ENCODE results near the gene NBPF1. TPM values are rescaled to one million over a fixed set of nuclear protein-coding genes. Genes with fewer than 3 reads are reported as not detected.
"Not testable (repeated sequence)": the region's sequence is repeated elsewhere in the genome, so short reads cannot be mapped to it uniquely, and the experiment has no call there.

Gene NBPF1
- 10 to 100 TPM in 4 of 5 experiments, 1 to 10 TPM in 1; 7.0 to 25.7 (median 20.7) TPM for total RNA-seq
- 10 to 100 TPM; 10.3 to 12.3 TPM for polyA plus RNA-seq
- 44.6 reads per million, percentile 69 among the genes with 10 or more reads in this experiment for total RNA-seq

DNA sequence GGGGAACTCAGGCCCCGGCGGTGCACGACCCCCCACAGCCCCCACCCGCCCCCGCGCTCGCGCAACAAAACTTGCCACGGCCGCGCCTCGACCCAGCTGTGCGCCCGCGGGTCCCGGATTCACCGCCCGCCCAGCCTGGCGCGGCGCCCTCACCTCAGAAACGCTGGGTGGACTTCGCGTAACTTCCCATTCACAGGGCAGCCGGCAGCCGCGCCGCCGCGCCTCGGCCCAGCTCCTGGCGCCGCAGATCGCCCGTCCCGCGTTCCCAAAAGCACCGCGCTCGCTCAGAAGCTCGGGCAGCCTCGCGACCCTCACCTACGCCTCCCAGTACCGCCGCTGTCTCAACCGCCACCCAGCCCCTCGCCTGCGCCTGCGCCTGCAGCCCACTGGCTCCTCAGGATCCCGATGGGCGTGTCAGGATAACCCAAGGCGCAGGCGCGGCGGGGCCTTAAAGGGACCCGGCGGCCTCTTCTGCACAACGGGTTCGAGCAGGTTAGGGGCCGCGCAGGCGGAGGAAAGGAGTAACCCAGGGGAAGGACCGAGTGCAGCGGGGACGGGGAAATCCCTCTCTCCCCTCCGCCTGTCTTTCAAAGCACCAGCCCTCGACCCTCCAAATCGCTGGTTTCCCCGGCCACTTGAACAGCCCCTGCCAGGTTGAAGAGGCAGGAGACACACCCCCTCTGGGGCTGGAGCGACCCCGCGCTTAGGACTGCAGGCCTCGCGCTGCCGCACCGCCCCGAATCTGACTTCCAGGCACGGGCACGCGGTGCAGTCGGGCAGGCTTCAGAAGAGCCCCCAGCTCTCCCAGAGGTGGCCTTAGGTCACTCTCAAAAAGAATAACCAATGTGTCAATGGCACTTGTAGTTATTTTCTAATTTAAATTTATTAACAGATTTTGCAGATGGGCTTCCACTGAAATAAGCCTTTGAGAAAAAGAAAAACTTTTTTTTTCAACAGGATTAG lies at the start of gene NBPF1:
Gene NBPF1 (minus strand): TSS at position 380 of the 963 bp plus-strand sequence.
- Histone ChIP-seq H3K9me3 (ENCODE audit: control insufficient read depth in 2 of 3, low read length in 3 of 3) (no peaks in the 10 kb centered on the region), H3K4me3 (ENCODE audit: low read length) (peak within 1 kb of the TSS; percentile 72), H3K27me3 (ENCODE audit: control insufficient read depth in 2 of 2, insufficient read depth in 2 of 2, low read length in 2 of 2) (no peaks in the 10 kb centered on the region), H3K27ac (ENCODE audit: low read depth, low read length) (peak within 1 kb of the TSS; percentile 70), H3K36me3 (ENCODE audit: control insufficient read depth in 2 of 3, insufficient read depth in 3 of 3, low read length in 3 of 3) (peaks cover 0 to 13% (median 0%) of the 10 kb centered on the region in 3 experiments), H3K4me1 (ENCODE audit: control insufficient read depth in 2 of 2, insufficient read depth in 2 of 2, low read length in 2 of 2) (peaks cover 15 to 16% of the 10 kb centered on the region in 2 donors)
- peak; percentile 93 for ATAC-seq
- no peaks in the 10 kb centered on the region for H3K9me3 Mint-ChIP-seq
- H3K4me1 Mint-ChIP-seq: no peaks in the 10 kb centered on the region
- ChIA-PET POLR2A (interaction anchor here (0.7 to 2.7 kb wide), 4 partner anchors 31 to 316 kb away, joined by 3 to 13 read pairs (median 4); no protein-coding TSS in a partner anchor), CTCF (no interaction called here)
- peak; percentile 79 to 97 (median 87) for DNase-seq
- no peaks in the 10 kb centered on the region for H3K27me3 Mint-ChIP-seq
- H3K27ac Mint-ChIP-seq: no peak within 1 kb of the TSS
- intact Hi-C loops (cut with micrococcal nuclease): loop anchor here (5.0 to 10.0 kb wide), 3 partner anchors 171 to 409 kb away; partner anchors contain the start of gene NECAP2 (in 2 of the 2)
- H3K36me3 Mint-ChIP-seq: no peaks in the 10 kb centered on the region
- no peak within 1 kb of the TSS for H3K4me3 Mint-ChIP-seq

DNA sequence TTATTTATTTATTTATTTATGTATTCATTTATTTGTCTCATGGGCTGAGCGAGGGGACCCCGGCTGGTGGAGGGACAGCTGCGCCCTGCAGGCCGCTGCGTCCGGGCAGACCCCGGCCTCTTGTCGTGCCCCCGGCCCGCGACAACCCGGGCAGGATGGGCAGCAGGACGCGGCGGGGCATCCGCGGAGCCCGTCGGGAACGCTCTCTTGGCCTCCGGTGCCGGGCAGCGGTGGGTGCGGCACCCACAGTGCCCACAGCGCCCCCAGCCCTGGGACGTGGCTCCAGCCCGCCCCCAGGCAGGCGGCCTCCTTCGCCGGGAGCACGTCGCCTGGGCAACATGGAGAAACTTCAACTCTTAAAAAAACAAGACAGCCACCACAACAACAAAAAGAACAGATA lies 44.9 kb upstream of the NBPF1 start:
- ATAC-seq; intact Hi-C loops (cut with micrococcal nuclease); H3K27ac Mint-ChIP-seq; POLR2A ChIA-PET; H3K36me3 Mint-ChIP-seq; H3K27me3 Mint-ChIP-seq; H3K36me3 ChIP-seq (ENCODE audit: control insufficient read depth in 2 of 3, insufficient read depth in 3 of 3, low read length in 3 of 3); H3K27me3 ChIP-seq (ENCODE audit: control insufficient read depth in 2 of 2, insufficient read depth in 2 of 2, low read length in 2 of 2); H3K9me3 ChIP-seq (ENCODE audit: control insufficient read depth in 2 of 3, low read length in 3 of 3); H3K4me1 ChIP-seq (ENCODE audit: control insufficient read depth in 2 of 2, insufficient read depth in 2 of 2, low read length in 2 of 2); H3K4me3 Mint-ChIP-seq; H3K4me1 Mint-ChIP-seq; CTCF ChIA-PET; H3K9me3 Mint-ChIP-seq; H3K27ac ChIP-seq (ENCODE audit: low read depth, low read length); H3K4me3 ChIP-seq (ENCODE audit: low read length); DNase-seq: not testable (repeated sequence)

DNA sequence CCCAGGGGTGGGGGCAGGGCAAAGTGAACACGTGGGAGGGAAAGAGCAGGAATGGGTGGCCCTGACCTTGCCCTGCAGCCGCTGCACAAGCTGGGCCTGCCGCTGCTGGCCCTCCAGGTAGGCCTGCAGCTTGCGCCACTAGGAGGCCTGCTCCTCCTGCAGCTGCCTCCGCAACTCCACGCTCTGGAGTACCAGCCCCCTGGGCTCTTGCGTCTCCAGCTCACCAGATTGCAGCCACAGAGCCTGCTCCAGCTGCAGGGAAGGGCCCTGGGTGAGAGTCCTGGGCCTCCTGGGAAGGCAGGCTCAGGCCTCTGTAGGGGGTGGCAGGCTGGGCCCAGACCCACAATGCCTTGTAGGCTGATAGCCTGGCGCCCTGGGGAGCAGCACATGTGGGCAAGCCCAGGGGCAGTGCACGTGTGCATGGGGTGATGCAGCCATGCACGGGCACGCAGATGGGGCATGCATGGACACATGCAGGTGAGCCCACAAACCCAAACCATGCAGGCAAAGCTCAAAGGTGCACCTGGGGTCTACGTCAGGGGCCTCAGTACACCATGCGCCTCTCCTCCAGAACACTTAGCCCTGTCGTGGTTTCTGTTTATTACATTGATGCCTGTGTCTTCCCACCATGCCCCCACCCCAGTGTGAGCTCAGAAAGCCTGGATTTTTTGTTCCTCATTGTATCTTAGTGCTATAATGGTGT lies 43.8 kb upstream of the NBPF1 start:
- H3K9me3 Mint-ChIP-seq; H3K36me3 Mint-ChIP-seq; H3K4me3 Mint-ChIP-seq; CTCF ChIA-PET; ATAC-seq; H3K4me1 ChIP-seq (ENCODE audit: control insufficient read depth in 2 of 2, insufficient read depth in 2 of 2, low read length in 2 of 2); H3K27ac ChIP-seq (ENCODE audit: low read depth, low read length); H3K27me3 ChIP-seq (ENCODE audit: control insufficient read depth in 2 of 2, insufficient read depth in 2 of 2, low read length in 2 of 2); H3K4me1 Mint-ChIP-seq; DNase-seq; intact Hi-C loops (cut with micrococcal nuclease); H3K27ac Mint-ChIP-seq; POLR2A ChIA-PET; H3K27me3 Mint-ChIP-seq; H3K9me3 ChIP-seq (ENCODE audit: control insufficient read depth in 2 of 3, low read length in 3 of 3); H3K4me3 ChIP-seq (ENCODE audit: low read length); H3K36me3 ChIP-seq (ENCODE audit: control insufficient read depth in 2 of 3, insufficient read depth in 3 of 3, low read length in 3 of 3): not testable (repeated sequence)

DNA sequence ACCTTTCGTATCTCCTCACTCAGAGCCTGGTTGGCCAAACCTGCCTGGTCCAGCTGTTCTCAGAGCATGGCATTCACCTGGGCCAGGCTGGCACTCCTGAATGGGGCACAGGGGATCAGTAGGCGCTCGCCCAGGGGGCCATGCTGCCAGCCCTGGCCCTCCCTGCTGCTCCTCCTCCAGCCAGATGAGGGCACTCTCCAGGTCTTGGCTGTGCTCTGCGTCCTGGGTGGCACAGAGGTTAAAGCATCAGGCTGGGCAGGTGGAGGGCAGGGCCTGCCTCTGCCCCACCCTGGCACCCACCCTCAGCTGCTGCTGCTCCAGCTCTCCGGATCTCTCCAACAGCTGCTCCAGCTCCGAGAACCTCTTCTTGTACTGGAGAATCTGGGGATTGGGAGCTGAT lies 43.2 kb upstream of the NBPF1 start:
- H3K4me1 Mint-ChIP-seq; POLR2A ChIA-PET; H3K4me1 ChIP-seq (ENCODE audit: control insufficient read depth in 2 of 2, insufficient read depth in 2 of 2, low read length in 2 of 2); DNase-seq; H3K27me3 Mint-ChIP-seq; H3K4me3 Mint-ChIP-seq; H3K27ac Mint-ChIP-seq; intact Hi-C loops (cut with micrococcal nuclease); CTCF ChIA-PET; H3K27ac ChIP-seq (ENCODE audit: low read depth, low read length); H3K36me3 Mint-ChIP-seq; H3K36me3 ChIP-seq (ENCODE audit: control insufficient read depth in 2 of 3, insufficient read depth in 3 of 3, low read length in 3 of 3); H3K4me3 ChIP-seq (ENCODE audit: low read length); H3K9me3 Mint-ChIP-seq; H3K9me3 ChIP-seq (ENCODE audit: control insufficient read depth in 2 of 3, low read length in 3 of 3); H3K27me3 ChIP-seq (ENCODE audit: control insufficient read depth in 2 of 2, insufficient read depth in 2 of 2, low read length in 2 of 2): not testable (repeated sequence)
- peak; percentile 60 for ATAC-seq

DNA sequence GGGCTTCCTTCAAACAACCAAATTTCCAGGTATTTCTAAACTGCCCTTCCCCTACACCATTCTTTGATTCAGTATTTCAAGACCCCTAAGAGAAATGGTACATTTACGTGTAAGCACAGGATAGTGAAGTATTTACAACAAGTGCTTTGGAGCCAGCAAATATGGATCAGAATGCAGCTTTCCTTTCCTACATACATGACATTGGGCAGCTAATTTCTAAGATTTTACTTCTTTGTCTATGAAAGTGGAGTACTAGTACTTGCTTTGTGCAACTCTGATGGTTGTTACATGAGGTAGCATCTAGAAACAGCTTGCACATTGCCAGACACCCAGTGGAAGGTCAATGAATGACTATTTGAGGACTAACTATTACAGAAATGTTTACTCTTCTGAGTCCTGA lies 38.2 kb upstream of the NBPF1 start:
- H3K27me3 Mint-ChIP-seq: peaks cover 0 to 17% (median 0%) of the 10 kb centered on the region in 5 donors
- H3K27me3 ChIP-seq (ENCODE audit: control insufficient read depth in 2 of 2, insufficient read depth in 2 of 2, low read length in 2 of 2); H3K4me3 Mint-ChIP-seq; ATAC-seq; CTCF ChIA-PET; H3K4me3 ChIP-seq (ENCODE audit: low read length); H3K27ac Mint-ChIP-seq; intact Hi-C loops (cut with micrococcal nuclease); POLR2A ChIA-PET; H3K36me3 Mint-ChIP-seq; H3K9me3 ChIP-seq (ENCODE audit: control insufficient read depth in 2 of 3, low read length in 3 of 3); H3K36me3 ChIP-seq (ENCODE audit: control insufficient read depth in 2 of 3, insufficient read depth in 3 of 3, low read length in 3 of 3); H3K27ac ChIP-seq (ENCODE audit: low read depth, low read length); H3K9me3 Mint-ChIP-seq; H3K4me1 Mint-ChIP-seq; H3K4me1 ChIP-seq (ENCODE audit: control insufficient read depth in 2 of 2, insufficient read depth in 2 of 2, low read length in 2 of 2): not testable (repeated sequence)
- peak in 1 of 9 donors; percentile 3 for DNase-seq

DNA sequence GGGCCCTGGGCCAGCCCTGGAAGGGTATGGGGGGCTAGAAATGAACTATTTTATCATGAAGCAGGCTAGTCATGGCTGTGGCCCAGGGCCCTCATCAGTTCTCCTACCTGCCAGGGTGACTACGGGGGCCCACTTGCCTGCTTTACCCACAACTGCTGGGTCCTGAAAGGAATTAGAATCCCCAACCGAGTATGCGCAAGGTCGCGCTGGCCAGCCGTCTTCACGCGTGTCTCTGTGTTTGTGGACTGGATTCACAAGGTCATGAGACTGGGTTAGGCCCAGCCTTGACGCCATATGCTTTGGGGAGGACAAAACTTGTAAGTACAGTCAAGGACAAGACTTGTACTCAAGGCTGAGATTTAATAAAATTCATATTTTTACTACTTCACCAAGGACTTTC lies 36.6 kb upstream of the NBPF1 start:
- ATAC-seq; H3K9me3 Mint-ChIP-seq; H3K4me3 Mint-ChIP-seq; H3K36me3 Mint-ChIP-seq; H3K4me3 ChIP-seq (ENCODE audit: low read length); H3K36me3 ChIP-seq (ENCODE audit: control insufficient read depth in 2 of 3, insufficient read depth in 3 of 3, low read length in 3 of 3); H3K27ac Mint-ChIP-seq; CTCF ChIA-PET; H3K27me3 ChIP-seq (ENCODE audit: control insufficient read depth in 2 of 2, insufficient read depth in 2 of 2, low read length in 2 of 2); H3K27ac ChIP-seq (ENCODE audit: low read depth, low read length); H3K4me1 ChIP-seq (ENCODE audit: control insufficient read depth in 2 of 2, insufficient read depth in 2 of 2, low read length in 2 of 2); H3K4me1 Mint-ChIP-seq; intact Hi-C loops (cut with micrococcal nuclease); H3K9me3 ChIP-seq (ENCODE audit: control insufficient read depth in 2 of 3, low read length in 3 of 3); POLR2A ChIA-PET: not testable (repeated sequence)
- peaks cover 0 to 21% (median 0%) of the 10 kb centered on the region in 5 donors for H3K27me3 Mint-ChIP-seq
- DNase-seq: peak in 1 of 9 donors; percentile 15
